Stomach (tissue), 4 donors: ENCODE measurements around the gene HBE1.
"Not testable (repeated sequence)": the region's sequence is repeated elsewhere in the genome, so short reads cannot be mapped to it uniquely, and the experiment has no call there.

Source experiments
- CTCF ChIP-seq, 7 experiments: fragments of 450-650 bp in 4 of 7; fragments of 200-600 bp in 3 of 7; sonication (generic) in 3 of 7; IDR thresholded peaks; one replicate each; pipeline ENCODE4 v1.5.1; 2016 to 2019; ENCODE audit warnings: antibody characterized with exemption in 7 of 7, control low read depth in 2 of 7, mild to moderate bottlenecking in 1 of 7
- POLR2AphosphoS5 ChIP-seq, 3 donors: sonication (generic); formaldehyde crosslinking; IDR thresholded peaks; one replicate each; pipeline ENCODE4 v1.6.1; 2016; ENCODE audit warnings: antibody characterized with exemption in 3 of 3

- TF ChIP-seq POLR2AphosphoS5, CTCF (IDR thresholded peaks at IDR 0.05): not testable (repeated sequence)
These were observed 21.2 kb downstream of the HBE1 start for GRCh38 chr11:5248498-5248897.
